Hepatocyte (in vitro differentiated cells): ENCODE results near the gene MYO18B. TPM values are rescaled to one million over a fixed set of nuclear protein-coding genes. Genes with fewer than 3 reads are reported as not detected.

Source experiments
- DNase-seq: peaks from one replicate; pipeline ENCODE4 v3.0.0-alpha.2; 2016; ENCODE audit warnings: low spot score
- H2AFZ ChIP-seq: fragments of 200-600 bp; sonication (generic); 2 replicates; pipeline ENCODE4 v1.6.0; 2016; ENCODE audit warnings: antibody characterized with exemption, mild to moderate bottlenecking
- H3K27ac ChIP-seq: fragments of 200-600 bp; sonication (generic); 2 replicates; pipeline ENCODE4 v1.5.1; 2016; ENCODE audit warnings: mild to moderate bottlenecking
- H3K27me3 ChIP-seq: fragments of 200-600 bp; sonication (generic); 2 replicates; pipeline ENCODE4 v1.6.1; 2016
- H3K36me3 ChIP-seq: fragments of 200-600 bp; sonication (generic); replicated peaks from 2 replicates; pipeline ENCODE4 v1.5.1; 2016; ENCODE audit warnings: low read depth; ENCODE audit not compliant: insufficient read depth
- H3K4me1 ChIP-seq: fragments of 200-600 bp; sonication (generic); 2 replicates; pipeline ENCODE4 v1.5.1; 2016; ENCODE audit warnings: mild to moderate bottlenecking, moderate library complexity; ENCODE audit not compliant: insufficient read depth
- H3K4me2 ChIP-seq: fragments of 200-600 bp; sonication (generic); 2 replicates; pipeline ENCODE4 v1.6.0; 2016
- H3K4me3 ChIP-seq: fragments of 200-600 bp; sonication (generic); 2 replicates; pipeline ENCODE4 v1.5.1; 2016; ENCODE audit warnings: mild to moderate bottlenecking
- H3K79me2 ChIP-seq: fragments of 200-600 bp; sonication (generic); 2 replicates; pipeline ENCODE4 v1.6.0; 2017; ENCODE audit warnings: mild to moderate bottlenecking
- H3K9me2 ChIP-seq: fragments of 200-600 bp; sonication (generic); replicated peaks from 2 replicates; pipeline ENCODE4 v1.6.0; 2017; ENCODE audit warnings: mild to moderate bottlenecking; ENCODE audit not compliant: insufficient read depth
- H3K9me3 ChIP-seq: fragments of 200-600 bp; sonication (generic); 2 replicates; pipeline ENCODE4 v1.5.1; 2016; ENCODE audit warnings: low read depth, mild to moderate bottlenecking
- H4K20me1 ChIP-seq: fragments of 200-600 bp; sonication (generic); 2 replicates; pipeline ENCODE4 v1.6.0; 2016; ENCODE audit warnings: mild to moderate bottlenecking; ENCODE audit not compliant: insufficient read depth, poor library complexity, severe bottlenecking
- EZH2 ChIP-seq: fragments of 200-600 bp; sonication (generic); IDR thresholded peaks from 2 replicates; pipeline ENCODE4 v1.6.1; 2016; ENCODE audit warnings: antibody characterized with exemption, mild to moderate bottlenecking, borderline replicate concordance
- EZH2phosphoT487 ChIP-seq: fragments of 200-600 bp; sonication (generic); IDR thresholded peaks from one replicate; pipeline ENCODE4 v1.6.1; 2018; ENCODE audit warnings: antibody characterized with exemption, mild to moderate bottlenecking, low read depth, moderate library complexity; ENCODE audit not compliant: unreplicated experiment, severe bottlenecking
- WGBS: methylation state at CpG from one replicate; pipeline ENCODE4 v1.1.6; 2016; ENCODE audit warnings: low lambda C conversion rate; ENCODE audit errors: missing lambda C conversion rate; 5-methylcytosine and 5-hydroxymethylcytosine counted together
- polyA plus RNA-seq: library from polyadenylated mRNA; unstranded; fragments of >200 nt; fragmentation: Nextera tagmentation; extraction: Ambion mirVana; gene quantifications from 2 replicates; pipeline ENCODE4 v1.2.1, GENCODE V29; 2016
- total RNA-seq: library from RNA; depleted of rRNA; stranded (reverse); fragments of >200 nt; gene quantifications from 2 replicates; pipeline ENCODE4 v1.2.3, GENCODE V29; 2014
- TF ChIP-seq, protein P1 (sequence below): fragments of 200-600 bp; sonication (generic); IDR thresholded peaks from 2 replicates; pipeline ENCODE4 v1.5.1; 2016; ENCODE audit warnings: antibody characterized with exemption, mild to moderate bottlenecking; ENCODE audit not compliant: poor library complexity

The MYO18B gene
- total and polyA plus RNA-seq, 2 experiments from 2014 or later = 0.23 TPM; not detected in 1

GRCh38 chr22:25766418-25766817 is 24.4 kb downstream of the MYO18B start:
- Histone ChIP-seq H3K4me2 (no peak overlapping the region), H4K20me1 (no peaks in the 10 kb centered on the region), H3K4me1 (peaks cover 17% of the 10 kb centered on the region), H2AFZ (no peak overlapping the region), H3K79me2 (no peaks in the 10 kb centered on the region), H3K9me3 (no peaks in the 10 kb centered on the region), H3K27me3 (no peaks in the 10 kb centered on the region), H3K4me3 (no peak overlapping the region), H3K9me2 (no peaks in the 10 kb centered on the region), H3K27ac (no peak overlapping the region), H3K36me3 (no peaks in the 10 kb centered on the region)
- no peak for DNase-seq
- TF ChIP-seq, protein P1, sequence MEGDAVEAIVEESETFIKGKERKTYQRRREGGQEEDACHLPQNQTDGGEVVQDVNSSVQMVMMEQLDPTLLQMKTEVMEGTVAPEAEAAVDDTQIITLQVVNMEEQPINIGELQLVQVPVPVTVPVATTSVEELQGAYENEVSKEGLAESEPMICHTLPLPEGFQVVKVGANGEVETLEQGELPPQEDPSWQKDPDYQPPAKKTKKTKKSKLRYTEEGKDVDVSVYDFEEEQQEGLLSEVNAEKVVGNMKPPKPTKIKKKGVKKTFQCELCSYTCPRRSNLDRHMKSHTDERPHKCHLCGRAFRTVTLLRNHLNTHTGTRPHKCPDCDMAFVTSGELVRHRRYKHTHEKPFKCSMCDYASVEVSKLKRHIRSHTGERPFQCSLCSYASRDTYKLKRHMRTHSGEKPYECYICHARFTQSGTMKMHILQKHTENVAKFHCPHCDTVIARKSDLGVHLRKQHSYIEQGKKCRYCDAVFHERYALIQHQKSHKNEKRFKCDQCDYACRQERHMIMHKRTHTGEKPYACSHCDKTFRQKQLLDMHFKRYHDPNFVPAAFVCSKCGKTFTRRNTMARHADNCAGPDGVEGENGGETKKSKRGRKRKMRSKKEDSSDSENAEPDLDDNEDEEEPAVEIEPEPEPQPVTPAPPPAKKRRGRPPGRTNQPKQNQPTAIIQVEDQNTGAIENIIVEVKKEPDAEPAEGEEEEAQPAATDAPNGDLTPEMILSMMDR = no peak
- TF ChIP-seq EZH2phosphoT487 = no peak
- TF ChIP-seq EZH2 = no peak
- 97% methylated on average over 3 of the region's 3 CpGs for WGBS

DNA sequence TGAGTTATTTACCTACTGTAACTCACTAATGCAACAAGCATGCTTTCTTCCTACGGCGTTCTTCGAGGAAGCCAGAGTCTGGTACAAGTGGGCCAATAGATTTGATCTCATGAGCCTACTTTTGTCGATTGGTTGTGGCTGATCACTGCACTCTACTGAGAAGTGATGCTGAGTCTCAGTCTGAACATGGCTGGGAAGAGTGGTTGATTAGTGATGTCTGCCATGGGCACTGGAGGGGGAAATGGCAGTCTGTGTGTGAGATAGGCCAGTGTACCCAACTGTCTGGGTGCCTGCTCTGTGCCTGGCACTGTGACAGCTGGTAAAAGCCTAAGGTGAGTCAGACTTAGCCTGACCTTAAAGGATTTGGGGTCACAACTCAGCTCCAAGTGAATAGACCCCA is 28.3 kb downstream of the MYO18B start:
- Histone ChIP-seq H3K4me2 (no peak overlapping the region), H2AFZ (no peak overlapping the region), H3K27ac (no peak overlapping the region), H3K4me1 (no peaks in the 10 kb centered on the region), H3K9me2 (no peaks in the 10 kb centered on the region), H3K9me3 (no peaks in the 10 kb centered on the region), H3K36me3 (no peaks in the 10 kb centered on the region), H4K20me1 (no peaks in the 10 kb centered on the region), H3K27me3 (no peaks in the 10 kb centered on the region), H3K4me3 (no peak overlapping the region), H3K79me2 (no peaks in the 10 kb centered on the region)
- 96% methylated on average over 4 of the region's 4 CpGs for WGBS
- no peak for DNase-seq
- no peak for TF ChIP-seq EZH2phosphoT487
- TF ChIP-seq, protein P1 = no peak
- no peak for TF ChIP-seq EZH2

DNA sequence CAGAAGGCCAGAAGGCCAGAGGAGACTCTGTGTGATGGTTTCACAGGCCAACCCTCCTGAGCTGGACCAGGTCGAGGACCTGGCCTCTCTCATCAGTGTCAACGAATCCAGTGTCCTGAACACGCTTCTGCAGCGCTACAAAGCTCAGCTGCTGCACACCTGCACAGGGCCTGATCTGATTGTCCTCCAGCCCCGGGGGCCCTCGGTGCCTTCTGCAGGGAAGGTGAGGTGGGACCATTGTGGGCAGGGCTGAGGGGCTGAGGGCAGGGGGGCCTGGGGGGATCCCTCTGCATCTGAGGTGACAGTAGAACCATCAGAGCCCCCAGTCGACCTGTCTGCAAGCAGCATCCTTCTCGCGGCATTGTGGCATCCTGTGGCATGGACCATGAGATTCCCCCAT is 30.3 kb downstream of the MYO18B start:
- no peaks in the 10 kb centered on the region for H3K36me3 ChIP-seq
- H3K9me3 ChIP-seq = no peaks in the 10 kb centered on the region
- no peak for DNase-seq
- no peaks in the 10 kb centered on the region for H4K20me1 ChIP-seq
- WGBS = 76% methylated on average over 9 of the region's 9 CpGs
- H3K27ac ChIP-seq = no peak overlapping the region
- TF ChIP-seq EZH2phosphoT487 (no peak), EZH2 (no peak)
- TF ChIP-seq, protein P1 = no peak
- no peaks in the 10 kb centered on the region for H3K79me2 ChIP-seq
- no peak overlapping the region for H2AFZ ChIP-seq
- no peaks in the 10 kb centered on the region for H3K4me1 ChIP-seq
- H3K9me2 ChIP-seq = no peaks in the 10 kb centered on the region
- H3K4me3 ChIP-seq = no peak overlapping the region
- no peaks in the 10 kb centered on the region for H3K27me3 ChIP-seq
- H3K4me2 ChIP-seq = no peak overlapping the region

DNA sequence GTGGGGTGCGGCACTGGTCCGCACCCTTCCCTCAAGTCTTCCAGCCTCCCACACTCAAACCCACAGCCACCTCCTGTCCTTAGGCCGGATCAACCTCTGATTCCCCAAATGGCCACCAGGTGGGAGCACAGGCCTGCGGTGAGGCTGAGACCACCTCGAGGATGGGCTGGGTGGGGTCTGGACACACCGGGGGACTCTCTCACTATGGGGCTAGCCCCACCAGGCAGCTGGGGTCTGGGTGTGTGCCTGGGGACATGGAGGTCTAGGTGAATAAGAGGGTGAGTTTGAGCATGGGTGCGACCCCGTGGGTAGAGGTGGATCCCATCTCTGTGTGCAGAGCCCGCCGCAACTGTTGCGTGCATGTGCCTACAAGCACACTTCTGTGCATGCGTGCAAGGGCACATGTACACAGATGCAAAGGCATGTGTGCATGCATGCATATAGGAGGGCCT is 32.6 kb downstream of the MYO18B start:
- H3K9me2 ChIP-seq = no peaks in the 10 kb centered on the region
- TF ChIP-seq, protein P1 = peak; percentile 63
- TF ChIP-seq EZH2 (no peak), EZH2phosphoT487 (no peak)
- no peaks in the 10 kb centered on the region for H3K9me3 ChIP-seq
- no peak overlapping the region for H2AFZ ChIP-seq
- H3K4me1 ChIP-seq = no peaks in the 10 kb centered on the region
- no peaks in the 10 kb centered on the region for H3K79me2 ChIP-seq
- no peaks in the 10 kb centered on the region for H3K36me3 ChIP-seq
- H3K4me2 ChIP-seq = no peak overlapping the region
- H3K27me3 ChIP-seq = no peaks in the 10 kb centered on the region
- H3K4me3 ChIP-seq = no peak overlapping the region
- 72% methylated on average over 12 of the region's 12 CpGs for WGBS
- no peaks in the 10 kb centered on the region for H4K20me1 ChIP-seq
- H3K27ac ChIP-seq = no peak overlapping the region
- DNase-seq = no peak
